Activated CD8-positive, alpha-beta memory T cell treated with anti-CD3 and anti-CD28 coated beads, Interleukin-2, amount 10 ng/mL, durations not matched to agents 7 days and 5 days (primary cell): Measurements from ENCODE around the gene TPM2. TPM values are rescaled to one million over a fixed set of nuclear protein-coding genes. Genes with fewer than 3 reads are reported as not detected.

Experiments
- ATAC-seq: fragments of 150-1000 bp; cut with Tn5 transposase; one replicate; pipeline ENCODE4 v1.10.0; 2021; ENCODE audit warnings: moderate library complexity
- CTCF ChIA-PET: fragments of 350-600 bp; sonication (Branson Sonifier 250); formaldehyde crosslinking; loops from one replicate; lab custom pipeline; 2021; ENCODE audit warnings: antibody characterized with exemption; lab: Charles Lee
- DNase-seq: peaks from one replicate; pipeline ENCODE4 v3.0.0-alpha.2; 2020
- H3K27ac Mint-ChIP-seq: one replicate; pipeline ENCODE4 v1.8.0; 2021; ENCODE audit warnings: mild to moderate bottlenecking, mixed read lengths
- H3K27me3 Mint-ChIP-seq: one replicate; pipeline ENCODE4 v1.8.0; 2021; ENCODE audit warnings: mixed read lengths
- H3K36me3 Mint-ChIP-seq: one replicate; pipeline ENCODE4 v1.8.0; 2021; ENCODE audit warnings: mild to moderate bottlenecking, mixed read lengths
- H3K4me1 Mint-ChIP-seq: one replicate; pipeline ENCODE4 v1.8.0; 2021; ENCODE audit warnings: mixed read lengths
- H3K4me3 Mint-ChIP-seq: one replicate; pipeline ENCODE4 v1.8.0; 2021; ENCODE audit warnings: mild to moderate bottlenecking, moderate library complexity, mixed read lengths
- H3K9me3 Mint-ChIP-seq: one replicate; pipeline ENCODE4 v1.8.0; 2022; ENCODE audit warnings: low read depth, mixed read lengths
- total RNA-seq, 2 experiments: library from RNA; stranded (reverse); gene quantifications; one replicate each; pipeline ENCODE4 v1.2.3, GENCODE V29; 2021

TPM2 gene
- total RNA-seq, 2 experiments from 2014 or later = 6.1 to 12.1 TPM

- Mint-ChIP-seq H3K36me3 (no peaks in the 10 kb centered on the region), H3K27me3 (no peaks in the 10 kb centered on the region), H3K4me3 (no peak overlapping the region), H3K4me1 (peaks cover 14% of the 10 kb centered on the region), H3K9me3 (no peaks in the 10 kb centered on the region), H3K27ac (no peak overlapping the region)
- ATAC-seq (no peak), DNase-seq (no peak)
- CTCF ChIA-PET = interaction anchor here (1.4 to 2.2 kb wide), 5 partner anchors 9 to 49 kb away, joined by 4 to 14 read pairs (median 5); no protein-coding TSS in a partner anchor
These were observed 2.4 kb downstream of the TPM2 start for GRCh38 chr9:35687306-35687705.

- Mint-ChIP-seq H3K27me3 (no peaks in the 10 kb centered on the region), H3K36me3 (no peaks in the 10 kb centered on the region), H3K4me3 (no peak overlapping the region), H3K9me3 (no peaks in the 10 kb centered on the region), H3K27ac (no peak overlapping the region), H3K4me1 (peaks cover 14% of the 10 kb centered on the region)
- ATAC-seq (no peak), DNase-seq (no peak)
- CTCF ChIA-PET = interaction anchor here (1.3 to 2.2 kb wide), 7 partner anchors 8 to 50 kb away, joined by 3 to 14 read pairs (median 5); partner anchors contain the start of genes CCDC107 and RMRP
These were observed 3.2 kb downstream of the TPM2 start for GRCh38 chr9:35686222-35687203.

- no peaks in the 10 kb centered on the region for H3K36me3 Mint-ChIP-seq
- CTCF ChIA-PET = interaction anchor here (1.2 to 2.6 kb wide), 3 partner anchors 11 to 46 kb away, joined by 4 to 22 read pairs (median 7); partner anchors contain the start of genes CCDC107, CREB3, RMRP and TLN1
These were observed 4.2 kb downstream of the TPM2 start for GRCh38 chr9:35685506-35685905.

GRCh38 chr9:35684921-35685320 is 4.8 kb downstream of the TPM2 start:
- no peak for DNase-seq
- H3K27me3 Mint-ChIP-seq = no peaks in the 10 kb centered on the region
- no peak overlapping the region for H3K27ac Mint-ChIP-seq
- no peaks in the 10 kb centered on the region for H3K9me3 Mint-ChIP-seq
- CTCF ChIA-PET = interaction anchor here (1.2 to 2.6 kb wide), 3 partner anchors 12 to 47 kb away, joined by 4 to 22 read pairs (median 7); partner anchors contain the start of genes CCDC107, CREB3, RMRP and TLN1
- no peaks in the 10 kb centered on the region for H3K36me3 Mint-ChIP-seq
- peaks cover 9% of the 10 kb centered on the region for H3K4me1 Mint-ChIP-seq
- H3K4me3 Mint-ChIP-seq = no peak overlapping the region
- no peak for ATAC-seq

More at GRCh38 chr9:35685506-35685905, 4.2 kb downstream of the TPM2 start:
- no peaks in the 10 kb centered on the region for H3K27me3 Mint-ChIP-seq
- DNase-seq (no peak), ATAC-seq (no peak)
- H3K4me1 Mint-ChIP-seq = peaks cover 11% of the 10 kb centered on the region
- no peak overlapping the region for H3K27ac Mint-ChIP-seq
- H3K4me3 Mint-ChIP-seq = no peak overlapping the region
- H3K9me3 Mint-ChIP-seq = no peaks in the 10 kb centered on the region

- Mint-ChIP-seq H3K36me3 (no peaks in the 10 kb centered on the region), H3K4me1 (peaks cover 1% of the 10 kb centered on the region), H3K27me3 (no peaks in the 10 kb centered on the region), H3K4me3 (no peak overlapping the region), H3K9me3 (no peaks in the 10 kb centered on the region), H3K27ac (no peak overlapping the region)
- ATAC-seq (no peak), DNase-seq (no peak)
- CTCF ChIA-PET = interaction anchor here (0.9 to 2.6 kb wide), 3 partner anchors 13 to 71 kb away, joined by 3 to 22 read pairs (median 5); partner anchors contain the start of genes CCDC107 and RMRP
These were observed 6.4 kb downstream of the TPM2 start for GRCh38 chr9:35683323-35683722.

GRCh38 chr9:35682520-35683315 is 7.0 kb downstream of the TPM2 start:
- H3K4me1 Mint-ChIP-seq = peaks cover 1% of the 10 kb centered on the region

GRCh38 chr9:35682051-35682450 is 7.7 kb downstream of the TPM2 start:
- no peaks in the 10 kb centered on the region for H3K4me1 Mint-ChIP-seq
- no peak overlapping the region for H3K4me3 Mint-ChIP-seq
- no peak overlapping the region for H3K27ac Mint-ChIP-seq
- no peaks in the 10 kb centered on the region for H3K9me3 Mint-ChIP-seq
- H3K27me3 Mint-ChIP-seq = peaks cover under 1% of the 10 kb centered on the region
- CTCF ChIA-PET = no interaction called here
- no peaks in the 10 kb centered on the region for H3K36me3 Mint-ChIP-seq
- DNase-seq (no peak), ATAC-seq (no peak)

More at GRCh38 chr9:35682520-35683315, 7.0 kb downstream of the TPM2 start:
- CTCF ChIA-PET = interaction anchor here (1.0 to 2.6 kb wide), 2 partner anchors 14 to 25 kb away, joined by 5 to 22 read pairs; partner anchors contain the start of genes CCDC107 and RMRP
- no peak for ATAC-seq
- Mint-ChIP-seq H3K27me3 (no peaks in the 10 kb centered on the region), H3K27ac (no peak overlapping the region), H3K9me3 (no peaks in the 10 kb centered on the region), H3K4me3 (no peak overlapping the region), H3K36me3 (no peaks in the 10 kb centered on the region)
- no peak for DNase-seq

- H3K4me3 Mint-ChIP-seq = no peak overlapping the region
- CTCF ChIA-PET = interaction anchor here (2.0 kb wide), 1 partner anchor 15 kb away, joined by 10 read pairs; no protein-coding TSS in a partner anchor
- ATAC-seq = no peak
- peaks cover under 1% of the 10 kb centered on the region for H3K4me1 Mint-ChIP-seq
- no peaks in the 10 kb centered on the region for H3K9me3 Mint-ChIP-seq
- no peak overlapping the region for H3K27ac Mint-ChIP-seq
- no peak for DNase-seq
- peaks cover 4% of the 10 kb centered on the region for H3K27me3 Mint-ChIP-seq
- H3K36me3 Mint-ChIP-seq = no peaks in the 10 kb centered on the region
These were observed 8.3 kb downstream of the TPM2 start for GRCh38 chr9:35681341-35682002.

- H3K27me3 Mint-ChIP-seq = peaks cover 10% of the 10 kb centered on the region
- H3K4me1 Mint-ChIP-seq = peaks cover 4% of the 10 kb centered on the region
- CTCF ChIA-PET = interaction anchor here (0.8 to 2.0 kb wide), 3 partner anchors 16 to 69 kb away, joined by 4 to 10 read pairs (median 5); no protein-coding TSS in a partner anchor
- H3K9me3 Mint-ChIP-seq = no peaks in the 10 kb centered on the region
- H3K36me3 Mint-ChIP-seq = no peaks in the 10 kb centered on the region
- no peak overlapping the region for H3K4me3 Mint-ChIP-seq
- ATAC-seq = no peak
- H3K27ac Mint-ChIP-seq = no peak overlapping the region
- no peak for DNase-seq
These were observed 9.2 kb downstream of the TPM2 start for GRCh38 chr9:35680331-35681105.

GRCh38 chr9:35679766-35680330 is 9.9 kb downstream of the TPM2 start:
- CTCF ChIA-PET = interaction anchor here (0.8 to 2.0 kb wide), 3 partner anchors 16 to 68 kb away, joined by 4 to 10 read pairs (median 5); no protein-coding TSS in a partner anchor
- no peak for DNase-seq
- H3K9me3 Mint-ChIP-seq = no peaks in the 10 kb centered on the region
- ATAC-seq = no peak
- H3K4me1 Mint-ChIP-seq = peaks cover 5% of the 10 kb centered on the region
- no peak overlapping the region for H3K4me3 Mint-ChIP-seq
- peaks cover 13% of the 10 kb centered on the region for H3K27me3 Mint-ChIP-seq
- no peaks in the 10 kb centered on the region for H3K36me3 Mint-ChIP-seq
- no peak overlapping the region for H3K27ac Mint-ChIP-seq

- DNase-seq (no peak), ATAC-seq (no peak)
- peaks cover 9% of the 10 kb centered on the region for H3K4me1 Mint-ChIP-seq
- H3K4me3 Mint-ChIP-seq = no peak overlapping the region
- H3K9me3 Mint-ChIP-seq = no peaks in the 10 kb centered on the region
- peaks cover 21% of the 10 kb centered on the region for H3K27me3 Mint-ChIP-seq
- CTCF ChIA-PET = interaction anchor here (1.8 to 2.0 kb wide), 2 partner anchors 9 to 17 kb away, joined by 4 to 10 read pairs; no protein-coding TSS in a partner anchor
- peaks cover 3% of the 10 kb centered on the region for H3K36me3 Mint-ChIP-seq
- no peak overlapping the region for H3K27ac Mint-ChIP-seq
These were observed 10.6 kb downstream of the TPM2 start for GRCh38 chr9:35679091-35679490.
